NCI-H146 (cell line): Measurements from ENCODE around the gene EFTUD2.
A peak's percentile ranks its signal among the peaks of the same experiment; 100 is the strongest.

ENCODE experiments used
- DNase-seq: peaks from one replicate; lab custom pipeline; 2025; lab: John Stamatoyannopoulos, UW

EFTUD2 gene

GRCh38 chr17:44910231-44911106 lies 11.2 kb upstream of the EFTUD2 start:
- no peak for DNase-seq

- DNase-seq: no peak
These were observed 10.5 kb upstream of the EFTUD2 start for GRCh38 chr17:44909681-44910144.

- DNase-seq: no peak
These were observed 9.6 kb upstream of the EFTUD2 start for GRCh38 chr17:44908761-44909326.

- no peak for DNase-seq
These were observed 8.7 kb upstream of the EFTUD2 start for GRCh38 chr17:44907729-44908470.

- no peak for DNase-seq
These were observed 7.8 kb upstream of the EFTUD2 start for GRCh38 chr17:44906763-44907728.

GRCh38 chr17:44906010-44906646 lies 6.9 kb upstream of the EFTUD2 start:
- DNase-seq: no peak

- DNase-seq: no peak
These were observed 6.1 kb upstream of the EFTUD2 start for GRCh38 chr17:44905006-44906000.

GRCh38 chr17:44904001-44904984 lies 5.0 kb upstream of the EFTUD2 start:
- DNase-seq: no peak

GRCh38 chr17:44903012-44903685 lies 3.9 kb upstream of the EFTUD2 start:
- DNase-seq: no peak

- DNase-seq: no peak
These were observed 3.0 kb upstream of the EFTUD2 start for GRCh38 chr17:44902135-44902760.

- DNase-seq: no peak
These were observed 2.2 kb upstream of the EFTUD2 start for GRCh38 chr17:44901411-44901921.

- DNase-seq: no peak
These were observed 1.6 kb upstream of the EFTUD2 start for GRCh38 chr17:44900894-44901293.

GRCh38 chr17:44898768-44899073 lies 524 bp downstream of the EFTUD2 start:
- no peak for DNase-seq

GRCh38 chr17:44894642-44895041 lies 4.6 kb downstream of the EFTUD2 start:
- no peak for DNase-seq

GRCh38 chr17:44892250-44892649 lies 7.0 kb downstream of the EFTUD2 start:
- peak; percentile 68 for DNase-seq

GRCh38 chr17:44889003-44889402 lies 10.2 kb downstream of the EFTUD2 start:
- no peak for DNase-seq
